ENCODE data around the gene ATF6B.

Gene ATF6B

GRCh38 chr6:32131439-32131948, 3.4 kb upstream of the ATF6B start:
- no peak for DNase-seq (ENCODE audit: low read depth)

- no peak for DNase-seq (ENCODE audit: low read depth)
Measured at GRCh38 chr6:32129297-32130088, 1.4 kb upstream of the ATF6B start.

- no peak for DNase-seq (ENCODE audit: low read depth)
Measured at GRCh38 chr6:32128751-32129296, 778 bp upstream of the ATF6B start.

- no peak for DNase-seq (ENCODE audit: low read depth)
Measured at GRCh38 chr6:32127409-32127716, 683 bp downstream of the ATF6B start.

- no peak for DNase-seq (ENCODE audit: low read depth)
Measured at GRCh38 chr6:32126880-32127279, 1.2 kb downstream of the ATF6B start.

- DNase-seq (ENCODE audit: low read depth) = no peak
Measured at GRCh38 chr6:32123681-32124080, 4.4 kb downstream of the ATF6B start.

- no peak for DNase-seq (ENCODE audit: low read depth)
Measured at GRCh38 chr6:32120573-32121059, 7.4 kb downstream of the ATF6B start.

- DNase-seq (ENCODE audit: low read depth) = peak; percentile 54
Measured at GRCh38 chr6:32118782-32119628, 9.0 kb downstream of the ATF6B start.

GRCh38 chr6:32117461-32117860, 10.6 kb downstream of the ATF6B start:
- DNase-seq (ENCODE audit: low read depth) = no peak

- DNase-seq (ENCODE audit: low read depth) = no peak
Measured at GRCh38 chr6:32116674-32117073, 11.4 kb downstream of the ATF6B start.

GRCh38 chr6:32115623-32116022, 12.4 kb downstream of the ATF6B start:
- no peak for DNase-seq (ENCODE audit: low read depth)

- DNase-seq (ENCODE audit: low read depth) = no peak
Measured at GRCh38 chr6:32114796-32115195, 13.2 kb downstream of the ATF6B start.

GRCh38 chr6:32113386-32114352, 14.4 kb downstream of the ATF6B start:
- DNase-seq (ENCODE audit: low read depth) = no peak

- DNase-seq (ENCODE audit: low read depth) = no peak
Measured at GRCh38 chr6:32112431-32112980, 15.5 kb downstream of the ATF6B start.

GRCh38 chr6:32111424-32112066, 16.5 kb downstream of the ATF6B start:
- DNase-seq (ENCODE audit: low read depth) = no peak

GRCh38 chr6:32110632-32111031, 17.4 kb downstream of the ATF6B start:
- no peak for DNase-seq (ENCODE audit: low read depth)

GRCh38 chr6:32109765-32110160, 18.3 kb downstream of the ATF6B start:
- DNase-seq (ENCODE audit: low read depth) = no peak

GRCh38 chr6:32109114-32109764, 18.8 kb downstream of the ATF6B start, which contains the start of gene TNXB:
TSS of gene TNXB (minus strand) at chr6:32109338. CDS start at chr6:32098198, 11,140 bp downstream.
- no peak for DNase-seq (ENCODE audit: low read depth)

GRCh38 chr6:32108727-32109113, 19.3 kb downstream of the ATF6B start:
- no peak for DNase-seq (ENCODE audit: low read depth)

GRCh38 chr6:32108094-32108627, 19.9 kb downstream of the ATF6B start:
- no peak for DNase-seq (ENCODE audit: low read depth)
